Fibroblast of peridontal ligament (primary cell): ENCODE data around the gene PKDREJ.
"Not testable (repeated sequence)": the region's sequence is repeated elsewhere in the genome, so short reads cannot be mapped to it uniquely, and the experiment has no call there.

ENCODE experiments used
- DNase-seq: peaks from one replicate; pipeline ENCODE4 v3.0.0-alpha.2; 2010; ENCODE audit errors: extremely low read depth

PKDREJ gene

GRCh38 chr22:46263216-46263590, at the start of gene PKDREJ:
TSS of gene PKDREJ (minus strand) at chr22:46263343. CDS start at chr22:46263322, 21 bp downstream.
- DNase-seq, result no peak

GRCh38 chr22:46312848-46313247, 49.7 kb upstream of the PKDREJ start:
- DNase-seq, result not testable (repeated sequence)

GRCh38 chr22:46312056-46312455, 48.9 kb upstream of the PKDREJ start:
- no peak for DNase-seq

GRCh38 chr22:46309526-46310085, 46.5 kb upstream of the PKDREJ start:
- DNase-seq, result no peak

- DNase-seq, result no peak
Observed at GRCh38 chr22:46308283-46308988, 45.3 kb upstream of the PKDREJ start.

- peak; percentile 54 for DNase-seq
Observed at GRCh38 chr22:46303347-46303965, 40.3 kb upstream of the PKDREJ start.

GRCh38 chr22:46300491-46300890, 37.3 kb upstream of the PKDREJ start:
- DNase-seq, result no peak

GRCh38 chr22:46299101-46299500, 36.0 kb upstream of the PKDREJ start:
- no peak for DNase-seq

- DNase-seq, result no peak
Observed at GRCh38 chr22:46297151-46297812, 34.1 kb upstream of the PKDREJ start.

- peak; percentile 95 for DNase-seq
Observed at GRCh38 chr22:46296257-46297150, 33.4 kb upstream of the PKDREJ start, which contains the start of gene GTSE1. TSS of gene GTSE1 (plus strand) at chr22:46296870. CDS start at chr22:46297401, 531 bp downstream.

GRCh38 chr22:46295277-46295971, 32.3 kb upstream of the PKDREJ start:
- no peak for DNase-seq

GRCh38 chr22:46294784-46295183, 31.6 kb upstream of the PKDREJ start:
- no peak for DNase-seq

- DNase-seq, result no peak
Observed at GRCh38 chr22:46293577-46294260, 30.6 kb upstream of the PKDREJ start.

- DNase-seq, result no peak
Observed at GRCh38 chr22:46292732-46293131, 29.6 kb upstream of the PKDREJ start.

- DNase-seq, result no peak
Observed at GRCh38 chr22:46292173-46292572, 29.0 kb upstream of the PKDREJ start.

- no peak for DNase-seq
Observed at GRCh38 chr22:46290843-46291785, 28.0 kb upstream of the PKDREJ start.

GRCh38 chr22:46290121-46290842, 27.1 kb upstream of the PKDREJ start:
- no peak for DNase-seq

- DNase-seq, result no peak
Observed at GRCh38 chr22:46289244-46289891, 26.2 kb upstream of the PKDREJ start.
